Peyer's patch (tissue), 4 donors: ENCODE data around the gene CCDC185.

Source experiments
- POLR2A ChIP-seq, 2 donors: fragments of 450-650 bp; IDR thresholded peaks; one replicate each; pipeline ENCODE4 v1.5.1; 2017; ENCODE audit warnings: antibody characterized with exemption in 2 of 2, mild to moderate bottlenecking in 2 of 2, moderate library complexity in 2 of 2
- TF ChIP-seq, protein P1 (sequence below), 6 experiments: fragments of 450-650 bp in 4 of 6; fragments of 200-600 bp in 2 of 6; sonication (generic) in 1 of 6; IDR thresholded peaks; one replicate each; pipeline ENCODE4 v1.5.1; 2017 to 2019; ENCODE audit warnings: antibody characterized with exemption in 6 of 6, mild to moderate bottlenecking in 3 of 6, moderate library complexity in 1 of 6

DNA sequence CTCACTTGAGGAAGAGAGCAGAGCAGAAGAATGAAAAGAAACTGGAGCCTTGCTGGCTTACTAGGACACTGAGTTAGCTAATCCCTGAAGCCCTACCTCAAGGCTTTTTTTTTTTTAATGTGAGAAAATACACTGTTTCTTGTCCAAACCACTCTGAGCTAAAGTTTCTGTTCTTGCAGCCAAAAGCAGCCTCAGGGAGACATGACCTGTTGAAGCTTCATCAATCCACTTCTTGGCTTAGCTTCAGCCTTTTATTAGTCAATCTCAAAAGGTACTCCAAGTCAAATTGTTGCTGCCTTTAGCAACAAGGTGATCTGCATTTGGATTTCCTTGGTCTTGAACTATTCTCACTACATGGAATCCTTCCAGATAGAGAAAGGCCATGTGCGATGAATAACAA lies 33.7 kb downstream of the CCDC185 start:
- TF ChIP-seq, protein P1, sequence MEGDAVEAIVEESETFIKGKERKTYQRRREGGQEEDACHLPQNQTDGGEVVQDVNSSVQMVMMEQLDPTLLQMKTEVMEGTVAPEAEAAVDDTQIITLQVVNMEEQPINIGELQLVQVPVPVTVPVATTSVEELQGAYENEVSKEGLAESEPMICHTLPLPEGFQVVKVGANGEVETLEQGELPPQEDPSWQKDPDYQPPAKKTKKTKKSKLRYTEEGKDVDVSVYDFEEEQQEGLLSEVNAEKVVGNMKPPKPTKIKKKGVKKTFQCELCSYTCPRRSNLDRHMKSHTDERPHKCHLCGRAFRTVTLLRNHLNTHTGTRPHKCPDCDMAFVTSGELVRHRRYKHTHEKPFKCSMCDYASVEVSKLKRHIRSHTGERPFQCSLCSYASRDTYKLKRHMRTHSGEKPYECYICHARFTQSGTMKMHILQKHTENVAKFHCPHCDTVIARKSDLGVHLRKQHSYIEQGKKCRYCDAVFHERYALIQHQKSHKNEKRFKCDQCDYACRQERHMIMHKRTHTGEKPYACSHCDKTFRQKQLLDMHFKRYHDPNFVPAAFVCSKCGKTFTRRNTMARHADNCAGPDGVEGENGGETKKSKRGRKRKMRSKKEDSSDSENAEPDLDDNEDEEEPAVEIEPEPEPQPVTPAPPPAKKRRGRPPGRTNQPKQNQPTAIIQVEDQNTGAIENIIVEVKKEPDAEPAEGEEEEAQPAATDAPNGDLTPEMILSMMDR (IDR thresholded peaks at IDR 0.05), result no peak
- no peak for TF ChIP-seq POLR2A (IDR thresholded peaks at IDR 0.05)
